HG02884 (cell line): ENCODE results near the gene CYP2A13.
"Not testable (repeated sequence)": the region's sequence is repeated elsewhere in the genome, so short reads cannot be mapped to it uniquely, and the experiment has no call there.

Source experiments
- ATAC-seq: cut with Tn5 transposase; IDR thresholded peaks from one replicate; pipeline ENCODE4 v1.9.1; 2021; ENCODE audit warnings: mild to moderate bottlenecking, moderate library complexity; ENCODE audit not compliant: unreplicated experiment

Gene CYP2A13

GRCh38 chr19:41116261-41116660, 28.0 kb downstream of the CYP2A13 start:
- ATAC-seq = no peak

DNA sequence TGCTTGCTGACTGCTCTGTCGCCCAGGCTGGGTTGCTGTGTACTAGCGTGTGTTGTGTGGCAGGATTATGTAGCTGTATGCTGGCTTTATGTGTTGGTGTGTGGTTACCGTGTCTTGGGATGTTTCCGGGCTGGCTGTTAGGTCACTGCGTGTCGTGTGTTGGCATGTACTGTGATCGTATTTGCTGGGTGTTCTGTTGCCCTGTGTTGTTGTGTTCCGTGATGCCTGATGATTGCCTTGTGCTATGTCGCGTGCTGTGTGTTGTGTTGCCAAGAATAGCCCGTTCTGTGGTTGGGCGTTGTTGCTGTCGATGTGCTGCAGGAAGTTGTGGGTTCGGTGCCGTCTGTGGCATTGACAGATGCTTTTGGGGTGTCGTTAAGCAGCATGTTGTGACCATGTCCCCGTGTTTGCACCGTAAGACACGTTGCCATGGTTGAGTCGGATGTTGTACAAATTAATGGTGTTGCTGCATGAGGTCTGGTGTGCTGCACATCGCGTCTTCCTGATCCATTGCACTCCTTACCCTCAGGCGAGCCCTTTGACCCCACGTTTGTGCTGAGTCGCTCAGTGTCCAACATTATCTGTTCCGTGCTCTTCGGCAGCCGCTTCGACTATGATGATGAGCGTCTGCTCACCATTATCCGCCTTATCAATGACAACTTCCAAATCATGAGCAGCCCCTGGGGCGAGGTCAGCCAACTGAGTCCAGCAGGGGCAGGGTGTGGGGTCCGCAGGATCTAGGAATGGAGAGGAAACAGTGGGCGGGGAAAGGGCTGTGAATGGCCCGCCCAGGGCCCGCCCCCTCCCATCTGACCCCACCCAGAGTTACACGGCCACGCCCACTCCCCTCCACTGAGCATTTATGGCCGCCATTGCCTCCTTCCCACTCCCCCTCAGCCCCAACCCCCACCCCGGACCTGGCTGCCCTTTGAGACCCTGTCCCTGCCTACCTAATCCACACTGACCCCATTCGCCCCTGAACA, 33.0 kb downstream of the CYP2A13 start:
- not testable (repeated sequence) for ATAC-seq

DNA sequence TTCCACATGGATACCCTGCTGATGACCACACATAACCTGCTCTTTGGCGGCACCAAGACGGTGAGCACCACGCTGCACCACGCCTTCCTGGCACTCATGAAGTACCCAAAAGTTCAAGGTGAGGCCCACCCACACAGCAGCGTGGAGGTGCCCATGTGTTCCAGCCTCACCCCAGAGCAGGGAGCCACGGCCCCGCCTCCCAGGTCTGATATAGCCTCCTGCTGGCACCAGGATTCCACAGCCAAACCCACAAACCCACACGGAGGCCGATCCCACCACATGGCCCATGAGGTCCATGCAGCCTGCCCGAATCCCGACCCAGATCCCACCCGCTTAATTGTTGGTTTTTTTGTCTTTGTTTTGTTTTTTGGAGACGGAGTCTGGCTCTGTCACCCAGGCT, 34.6 kb downstream of the CYP2A13 start:
- not testable (repeated sequence) for ATAC-seq

DNA sequence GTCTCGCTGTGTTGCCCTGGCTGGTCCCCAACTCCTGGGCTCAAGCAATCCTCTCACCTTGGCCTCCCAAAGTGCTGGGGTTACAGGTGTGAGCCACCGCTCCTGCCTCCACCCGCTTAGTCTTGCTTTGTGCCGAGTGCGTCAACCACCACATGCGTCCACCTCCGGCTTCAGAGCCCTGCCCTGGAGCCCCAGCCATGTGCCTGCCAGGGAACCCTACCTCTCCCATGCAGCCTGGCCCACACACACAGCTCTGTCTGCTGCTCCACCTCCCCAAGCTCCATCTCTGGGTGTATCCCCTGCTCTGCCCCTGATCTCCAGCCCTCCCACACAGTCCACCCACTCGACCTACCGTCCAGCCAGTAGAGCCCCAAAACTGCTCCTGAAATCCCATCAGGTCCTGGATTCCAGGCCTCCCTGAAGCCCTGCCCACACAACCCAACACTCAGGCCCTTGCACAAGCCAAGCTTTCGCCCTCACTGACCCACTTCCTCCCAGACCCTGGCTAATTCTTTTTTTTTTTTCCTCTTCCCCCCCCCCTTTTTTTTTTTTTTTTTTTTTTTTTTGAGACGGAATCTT, 35.6 kb downstream of the CYP2A13 start:
- no peak for ATAC-seq

DNA sequence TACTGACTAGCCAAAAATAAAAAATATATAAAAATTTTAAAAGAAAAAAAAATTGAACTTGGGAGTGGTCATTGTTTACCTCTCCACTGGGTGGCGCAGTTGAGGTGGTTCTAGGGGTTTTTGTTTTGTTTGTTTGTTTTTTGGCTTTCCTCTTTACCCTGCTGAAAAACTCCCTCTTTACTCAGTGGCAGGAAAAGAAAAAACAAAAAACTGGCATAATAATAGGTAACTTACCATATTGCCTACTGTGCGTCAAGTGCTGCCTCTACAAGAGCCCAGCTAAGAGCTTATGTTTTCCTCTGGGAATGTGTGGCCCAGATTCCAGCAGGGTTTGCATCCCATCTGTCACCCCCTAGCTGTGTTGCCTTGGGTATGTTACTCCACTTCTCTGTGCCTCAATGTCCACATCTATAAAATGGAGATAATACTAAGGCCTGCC, 38.5 kb downstream of the CYP2A13 start:
- ATAC-seq = not testable (repeated sequence)

DNA sequence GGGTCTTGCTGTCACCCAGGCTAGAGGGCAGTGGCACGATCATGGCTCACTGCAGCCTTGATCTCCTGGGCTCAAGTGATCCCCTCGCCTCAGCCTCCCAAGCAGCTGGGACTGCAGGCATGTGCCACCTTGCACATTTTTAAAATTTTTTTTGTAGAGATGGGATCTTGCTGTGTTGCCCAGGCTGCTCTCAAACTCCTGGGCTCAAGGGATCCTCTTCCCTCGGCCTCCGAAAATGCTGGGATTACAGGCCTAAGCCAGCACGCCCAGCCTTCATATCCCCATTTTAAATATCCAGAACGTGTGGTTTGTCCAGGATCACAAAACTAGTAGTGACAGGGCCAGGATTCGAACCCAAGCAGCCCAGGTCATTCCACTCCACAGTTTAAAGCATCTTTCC, 39.1 kb downstream of the CYP2A13 start:
- not testable (repeated sequence) for ATAC-seq

DNA sequence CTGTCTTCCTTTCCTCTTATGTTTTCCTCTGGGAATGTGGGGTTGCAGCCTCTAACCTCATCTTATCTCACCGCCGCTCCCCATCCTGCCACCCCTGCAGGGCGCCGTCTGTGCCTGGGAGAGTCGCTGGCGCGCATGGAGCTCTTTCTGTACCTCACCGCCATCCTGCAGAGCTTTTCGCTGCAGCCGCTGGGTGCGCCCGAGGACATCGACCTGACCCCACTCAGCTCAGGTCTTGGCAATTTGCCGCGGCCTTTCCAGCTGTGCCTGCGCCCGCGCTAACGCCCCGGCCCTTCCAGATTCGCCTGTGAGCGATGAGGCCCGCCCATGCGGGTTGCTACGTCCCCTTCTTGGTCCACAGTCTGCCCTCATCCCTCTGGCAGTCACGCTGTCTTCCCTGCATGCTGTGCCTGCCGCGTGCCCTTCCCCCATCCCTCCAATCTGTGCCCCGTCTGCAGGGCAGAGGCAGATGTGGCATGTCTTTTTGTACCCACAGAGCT, 39.6 kb downstream of the CYP2A13 start:
- ATAC-seq = not testable (repeated sequence)

GRCh38 chr19:41128692-41129091, 40.4 kb downstream of the CYP2A13 start:
- ATAC-seq = no peak

DNA sequence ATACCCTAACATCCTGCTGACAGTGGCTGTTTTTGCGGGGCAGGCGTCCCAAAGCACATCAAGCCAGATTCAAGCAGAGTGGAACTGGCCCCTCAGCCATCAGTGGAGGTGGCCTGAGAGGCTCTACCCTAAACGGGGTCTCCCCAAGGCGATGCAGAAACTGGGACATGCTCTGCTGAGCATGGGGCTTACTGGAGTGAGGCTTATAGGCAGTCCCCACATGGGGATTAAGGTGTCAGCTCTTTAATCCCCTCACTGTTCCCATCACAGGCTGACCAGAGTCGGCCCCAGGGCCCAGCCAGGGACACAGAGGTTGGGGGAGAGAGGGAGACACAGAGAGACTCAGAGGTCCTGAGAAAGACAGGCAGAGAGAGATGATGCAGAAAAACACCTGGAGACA, 42.9 kb downstream of the CYP2A13 start:
- ATAC-seq = no peak

GRCh38 chr19:41133260-41133659, 45.0 kb downstream of the CYP2A13 start:
- no peak for ATAC-seq

DNA sequence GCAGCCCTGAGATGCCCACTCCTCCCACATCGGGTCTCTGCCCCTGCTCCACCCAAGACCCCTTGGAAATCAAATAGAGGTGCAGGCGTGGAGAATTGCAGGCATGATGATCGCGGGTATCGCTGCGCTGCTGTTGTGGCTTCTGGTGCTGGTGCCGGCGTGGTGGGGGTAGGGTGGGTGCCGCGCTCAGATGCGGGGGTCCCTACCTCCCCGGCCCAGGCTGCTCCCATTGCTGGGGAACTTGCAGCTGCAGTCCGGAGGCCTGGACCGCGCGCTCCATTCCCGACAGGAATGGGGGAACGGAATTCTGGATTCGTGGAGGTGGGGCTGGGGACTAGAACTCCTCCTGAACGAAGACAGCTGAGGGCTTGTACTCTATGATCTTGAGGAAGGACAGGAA, 46.4 kb downstream of the CYP2A13 start:
- no peak for ATAC-seq

DNA sequence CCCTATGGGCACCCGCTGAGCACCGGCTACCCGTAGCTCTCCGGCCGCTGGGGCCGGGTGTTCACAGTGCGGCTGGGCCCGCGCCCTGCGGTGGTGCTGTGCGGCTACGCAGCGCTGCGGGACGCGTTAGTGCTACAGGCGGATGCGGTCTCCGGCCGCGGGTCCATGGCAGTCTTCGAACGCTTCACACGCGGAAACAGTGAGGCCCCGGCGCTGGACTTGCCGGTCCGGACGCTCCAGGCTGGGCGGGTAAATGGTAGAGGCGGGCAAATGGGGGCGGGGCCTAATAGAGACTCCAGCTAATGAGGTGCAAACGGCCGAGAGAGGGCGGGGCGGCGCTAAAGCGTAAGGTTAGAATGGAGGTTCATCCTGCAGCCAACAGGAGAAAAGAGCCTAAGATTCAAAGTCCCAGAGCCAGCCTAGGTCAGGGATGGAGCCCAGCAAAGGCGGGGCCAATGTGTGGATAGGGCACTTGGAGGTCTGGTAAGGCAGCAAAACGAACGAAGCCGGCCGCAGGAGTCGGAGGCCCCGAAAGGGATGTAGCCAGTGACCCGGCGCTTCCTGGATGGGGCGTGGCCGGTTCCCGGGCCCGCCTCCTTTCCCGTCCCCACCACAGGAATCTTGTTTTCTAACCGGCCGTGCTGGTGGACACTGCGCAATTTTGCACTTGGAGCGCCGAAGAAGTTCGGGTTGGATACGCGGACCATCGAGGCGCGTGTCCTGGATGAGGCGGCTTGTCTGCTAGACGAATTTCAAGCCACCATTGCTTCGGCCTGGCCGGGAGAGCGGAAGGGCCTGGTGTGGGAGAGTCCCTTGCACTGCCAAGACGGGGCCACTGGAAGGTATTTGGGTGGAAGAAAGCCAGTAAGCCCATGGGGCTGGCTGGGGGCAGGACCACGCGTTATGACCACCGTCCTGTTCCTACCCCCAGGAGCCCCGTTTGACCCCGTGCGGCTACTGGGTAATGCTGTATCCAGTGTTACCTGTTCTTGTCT, 47.4 kb downstream of the CYP2A13 start:
- ATAC-seq = not testable (repeated sequence)

DNA sequence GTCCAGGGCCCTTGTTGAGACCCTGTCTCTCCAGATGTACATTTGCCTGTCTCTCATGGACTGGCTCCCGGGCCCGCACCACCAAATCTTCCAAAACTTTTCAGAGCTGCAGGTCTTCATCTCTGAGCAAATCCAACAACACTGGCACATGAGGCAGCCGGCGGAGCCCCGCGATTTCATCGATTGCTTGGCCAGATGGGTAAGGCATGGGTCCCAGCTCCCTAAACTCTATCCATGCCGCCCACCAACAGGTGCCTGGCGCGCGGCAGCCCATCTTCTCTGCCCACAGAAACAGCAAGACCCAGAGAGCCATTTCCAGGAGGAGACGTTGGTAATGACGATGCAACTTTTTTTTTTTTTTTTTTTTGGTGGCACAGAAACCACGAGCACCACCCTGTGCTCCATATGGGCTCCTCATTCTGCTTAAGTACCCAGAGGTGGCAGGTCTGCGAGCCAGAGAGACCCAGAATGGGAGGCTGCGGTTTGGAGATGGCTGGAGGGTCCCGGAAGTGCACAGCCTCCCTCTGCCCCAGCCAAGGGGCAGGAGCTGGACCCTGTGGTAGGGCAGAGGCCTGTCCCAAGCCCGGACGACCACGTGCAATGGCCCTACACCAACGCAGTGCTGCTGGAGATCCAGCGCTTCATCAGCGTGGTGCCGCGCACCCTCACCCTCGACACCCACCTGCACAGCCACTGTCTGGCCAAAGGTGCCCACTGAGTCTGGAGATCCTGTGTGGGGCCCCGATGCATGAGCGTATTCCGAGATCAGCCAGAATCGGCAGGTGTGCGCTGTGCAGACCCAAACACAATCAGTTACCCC, 48.6 kb downstream of the CYP2A13 start:
- ATAC-seq = no peak

DNA sequence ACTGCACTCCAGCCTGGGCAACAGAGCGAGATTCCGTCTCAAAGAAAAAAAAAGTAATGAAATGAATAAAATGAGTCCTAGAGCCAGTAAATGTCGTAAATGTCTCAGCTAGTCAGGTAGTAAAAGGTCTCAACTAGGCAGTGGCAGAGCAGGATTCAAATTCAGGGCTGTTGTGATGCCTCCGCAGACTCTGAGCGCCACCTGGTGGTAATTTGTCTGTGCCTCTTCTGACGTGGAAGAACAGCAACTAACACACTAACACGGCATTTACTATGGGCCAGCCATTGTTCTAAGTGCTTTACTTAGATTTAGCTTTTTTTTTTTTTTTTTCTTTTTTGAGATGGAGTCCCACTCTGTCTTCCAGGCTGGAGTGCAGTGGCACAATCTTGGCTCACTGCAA, 56.2 kb downstream of the CYP2A13 start:
- ATAC-seq = no peak
